Right atrium auricular region (tissue), 2 donors: ENCODE results near the gene MT1E. TPM values are rescaled to one million over a fixed set of nuclear protein-coding genes. Genes with fewer than 3 reads are reported as not detected.
A peak's percentile ranks its signal among the peaks of the same experiment; 100 is the strongest.

Experiments
- DNase-seq: peaks from one replicate; pipeline ENCODE4 v3.0.0-alpha.2; 2019; ENCODE audit warnings: low spot score
- H3K27ac ChIP-seq, 2 donors: fragments of 200-600 bp; sonication (generic); 1 replicate in 1 of 2; 2 replicates in 1 of 2; pipeline ENCODE4 v1.5.1; 2016 to 2019
- H3K27me3 ChIP-seq, 2 donors: fragments of 200-600 bp; sonication (generic); one replicate each; pipeline versions ENCODE4 v1.5.1 to v1.6.0; 2017 to 2019
- H3K36me3 ChIP-seq: fragments of 200-600 bp; sonication (generic); one replicate; pipeline ENCODE4 v1.5.1; 2016
- H3K4me1 ChIP-seq, 2 donors: fragments of 200-600 bp; sonication (generic); one replicate each; pipeline versions ENCODE4 v1.5.1 to v1.6.0; 2017 to 2019
- H3K4me3 ChIP-seq, 2 donors: fragments of 200-600 bp; sonication (generic); 1 replicate in 1 of 2; 2 replicates in 1 of 2; pipeline ENCODE4 v1.5.1; 2017 to 2019; ENCODE audit warnings: mild to moderate bottlenecking in 1 of 2, moderate library complexity in 1 of 2
- H3K9me3 ChIP-seq, 2 donors: fragments of 200-600 bp; sonication (generic); one replicate each; pipeline ENCODE4 v1.5.1; 2019
- CTCF ChIP-seq, 2 donors: fragments of 200-600 bp; sonication (generic); IDR thresholded peaks; one replicate each; pipeline ENCODE4 v1.5.1; 2019; ENCODE audit warnings: antibody characterized with exemption in 2 of 2
- total RNA-seq, 2 donors: library from RNA; depleted of rRNA; stranded (reverse); fragments of >200 nt; gene quantifications; one replicate each; pipeline ENCODE4 v1.1.0, GENCODE V29; 2016

Gene MT1E
- total RNA-seq, 2 donors from 2014 or later = 129 to 210 TPM

DNA sequence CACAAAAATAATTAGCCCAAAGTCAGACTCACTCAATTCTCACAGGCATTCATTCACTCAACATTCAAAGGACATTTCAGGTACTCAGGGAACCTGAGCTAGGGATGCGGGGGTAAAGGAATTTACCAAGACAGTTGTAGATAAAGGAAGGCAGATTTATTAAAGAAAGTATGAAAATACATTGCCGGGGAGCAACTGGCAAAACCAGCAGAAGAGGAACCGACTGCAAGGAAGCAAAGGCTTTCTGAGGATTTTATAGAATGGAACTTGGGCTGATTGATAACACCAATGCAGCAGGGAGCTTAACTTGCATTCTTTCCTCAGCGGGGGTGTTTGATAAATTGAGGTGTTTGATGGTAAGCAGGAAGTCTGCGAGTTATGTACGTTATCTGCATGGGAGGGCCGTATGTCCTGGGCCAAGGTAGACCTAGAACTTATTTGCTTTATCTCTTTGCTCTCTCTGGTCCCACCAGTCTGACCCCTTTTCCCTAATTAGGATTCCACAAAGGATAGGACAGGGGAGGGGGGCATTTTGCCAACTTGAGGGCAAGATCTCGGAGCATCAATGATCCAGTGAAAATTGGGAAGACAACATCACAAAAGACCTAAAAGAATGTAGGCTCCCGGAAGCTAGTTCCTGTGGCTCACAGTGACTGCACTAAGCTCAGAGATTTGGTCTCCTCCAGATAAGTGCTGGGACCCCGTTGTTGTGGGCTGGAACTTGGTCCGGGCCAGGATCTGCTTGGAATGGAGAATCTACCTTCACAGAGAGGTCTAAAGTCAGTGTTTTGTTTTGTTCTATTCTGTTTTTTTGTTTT lies 42.0 kb upstream of the MT1E start:
- Histone ChIP-seq H3K9me3 (no peaks in the 10 kb centered on the region), H3K36me3 (no peaks in the 10 kb centered on the region), H3K27me3 (no peaks in the 10 kb centered on the region), H3K4me1 (no peaks in the 10 kb centered on the region), H3K27ac (no peak overlapping the region), H3K4me3 (no peak overlapping the region)
- no peak for DNase-seq
- no peak for TF ChIP-seq CTCF (IDR thresholded peaks at IDR 0.05)

- Histone ChIP-seq H3K9me3 (no peaks in the 10 kb centered on the region), H3K4me1 (peaks cover 0 to 5% of the 10 kb centered on the region in 2 donors), H3K27ac (no peak overlapping the region), H3K27me3 (no peaks in the 10 kb centered on the region), H3K36me3 (no peaks in the 10 kb centered on the region), H3K4me3 (no peak overlapping the region)
- no peak for DNase-seq
- TF ChIP-seq CTCF (IDR thresholded peaks at IDR 0.05) = no peak
Measured at GRCh38 chr16:56584276-56584675, 41.3 kb upstream of the MT1E start.

GRCh38 chr16:56588781-56589140 lies 36.8 kb upstream of the MT1E start:
- no peaks in the 10 kb centered on the region for H3K27me3 ChIP-seq
- H3K9me3 ChIP-seq = no peaks in the 10 kb centered on the region

GRCh38 chr16:56589141-56590039 lies 36.2 kb upstream of the MT1E start, which contains the start of gene MT3:
Gene MT3 (plus strand): TSS chr16:56589528. CDS start chr16:56589591, 63 bp downstream.
- H3K27me3 ChIP-seq = no peaks in the 10 kb centered on the region
- DNase-seq = no peak

More at GRCh38 chr16:56588781-56589140, 36.8 kb upstream of the MT1E start:
- Histone ChIP-seq H3K4me1 (peaks cover 0 to 21% of the 10 kb centered on the region in 2 donors), H3K36me3 (no peaks in the 10 kb centered on the region), H3K4me3 (peak overlapping the region; percentile 42 to 52), H3K27ac (no peak overlapping the region)
- no peak for TF ChIP-seq CTCF (IDR thresholded peaks at IDR 0.05)
- DNase-seq = no peak

More at GRCh38 chr16:56589141-56590039, 36.2 kb upstream of the MT1E start, which contains the start of gene MT3:
- no peaks in the 10 kb centered on the region for H3K9me3 ChIP-seq
- no peak within 1 kb of the TSS for H3K27ac ChIP-seq
- H3K36me3 ChIP-seq = no peaks in the 10 kb centered on the region
- no peak for TF ChIP-seq CTCF (IDR thresholded peaks at IDR 0.05)
- H3K4me3 ChIP-seq = peak within 1 kb of the TSS; percentile 42 to 52
- H3K4me1 ChIP-seq = peaks cover 0 to 21% of the 10 kb centered on the region in 2 donors
